Colonic mucosa (tissue), 4 donors: Measurements from ENCODE around the gene STARD5. TPM values are rescaled to one million over a fixed set of nuclear protein-coding genes. Genes with fewer than 3 reads are reported as not detected.

Experiments used
- DNase-seq: peaks from one replicate; pipeline ENCODE4 v3.0.0-alpha.2; 2020
- H3K27ac ChIP-seq: fragments of 200-600 bp; one replicate; pipeline ENCODE4 v1.8.0; 2021
- H3K27me3 ChIP-seq: fragments of 200-600 bp; one replicate; pipeline ENCODE4 v1.8.0; 2021
- H3K36me3 ChIP-seq: fragments of 200-600 bp; one replicate; pipeline ENCODE4 v1.8.0; 2021
- H3K4me1 ChIP-seq: fragments of 200-600 bp; one replicate; pipeline ENCODE4 v1.8.0; 2021; ENCODE audit warnings: mild to moderate bottlenecking
- H3K4me3 ChIP-seq: fragments of 200-600 bp; one replicate; pipeline ENCODE4 v1.8.0; 2021
- H3K9ac ChIP-seq, 2 donors: one replicate each; pipeline ENCODE4 v1.7.0; 2013; ENCODE audit warnings: control low read depth in 2 of 2, low read depth in 2 of 2, low read length in 2 of 2
- H3K9me3 ChIP-seq: fragments of 200-600 bp; one replicate; pipeline ENCODE4 v1.8.0; 2021
- intact Hi-C: fragments of 100-400 bp; cut with DNase I; formaldehyde crosslinking; loops from one replicate; pipeline ENCODE4 v1.14.1; 2022
- total RNA-seq, 2 donors: library from RNA; stranded (reverse); fragmentation: NEBNext Ultra II Directional in 1 of 2; extraction: Animal tissue kit (Norgen Biotek cat#: 25700) in 1 of 2; gene quantifications; one replicate each; pipeline ENCODE4 v1.2.1, GENCODE V29; 2021
- TF ChIP-seq, protein P1 (sequence below): fragments of 200-600 bp; IDR thresholded peaks from one replicate; pipeline ENCODE4 v1.8.0; 2022; ENCODE audit warnings: antibody characterized with exemption, mild to moderate bottlenecking
- donor health status: healthy.
- donor health status: DM: no; HTN: no; CAD: no.
- donor health status: DM: no; HTN: no; CAD: no.

STARD5 gene
- total RNA-seq, 2 donors from 2014 or later = 34.7 to 38.7 TPM

DNA sequence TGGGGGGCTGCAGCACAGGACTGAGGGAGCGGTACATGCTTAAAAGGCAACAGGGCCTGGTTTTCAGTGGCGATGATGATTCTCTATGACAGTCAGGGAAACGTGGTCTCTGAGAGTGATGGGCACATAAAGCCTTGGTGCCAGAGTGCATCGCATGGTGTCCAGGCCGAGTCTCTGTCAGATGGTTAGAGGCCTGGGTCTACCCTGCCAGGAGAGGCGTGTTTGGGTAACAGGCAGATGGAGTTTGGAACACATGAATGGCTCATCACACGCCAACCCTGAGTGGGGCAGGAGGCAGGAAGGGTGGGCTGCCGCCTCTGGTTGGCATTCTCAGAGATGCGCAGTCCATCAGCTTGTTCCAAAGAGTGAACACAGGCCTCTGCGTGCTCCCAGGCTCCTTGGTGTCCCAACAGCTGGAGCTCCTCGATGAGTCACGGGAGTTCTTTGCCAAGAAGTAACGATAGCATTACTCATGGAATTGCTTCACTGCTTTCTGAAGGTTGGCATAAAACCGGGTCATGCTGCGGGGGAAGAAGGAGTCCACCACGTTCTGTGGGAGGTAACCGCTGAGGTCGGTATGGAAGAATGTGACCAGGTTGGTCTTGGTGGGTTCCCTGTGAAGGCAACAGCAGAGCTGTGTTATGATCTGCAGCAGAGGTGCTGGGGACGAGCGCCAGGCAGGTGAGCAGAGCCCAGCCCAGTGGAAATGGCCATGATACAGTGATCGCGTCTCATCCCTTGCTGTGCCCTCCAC, 11.0 kb downstream of the STARD5 start:
- H3K27me3 ChIP-seq = no peaks in the 10 kb centered on the region
- no peaks in the 10 kb centered on the region for H3K9me3 ChIP-seq
- peak; percentile 62 for DNase-seq
- no peaks in the 10 kb centered on the region for H3K36me3 ChIP-seq
- H3K4me3 ChIP-seq = no peak overlapping the region
- intact Hi-C loops = no loop called here
- H3K27ac ChIP-seq = no peak overlapping the region
- TF ChIP-seq, protein P1, sequence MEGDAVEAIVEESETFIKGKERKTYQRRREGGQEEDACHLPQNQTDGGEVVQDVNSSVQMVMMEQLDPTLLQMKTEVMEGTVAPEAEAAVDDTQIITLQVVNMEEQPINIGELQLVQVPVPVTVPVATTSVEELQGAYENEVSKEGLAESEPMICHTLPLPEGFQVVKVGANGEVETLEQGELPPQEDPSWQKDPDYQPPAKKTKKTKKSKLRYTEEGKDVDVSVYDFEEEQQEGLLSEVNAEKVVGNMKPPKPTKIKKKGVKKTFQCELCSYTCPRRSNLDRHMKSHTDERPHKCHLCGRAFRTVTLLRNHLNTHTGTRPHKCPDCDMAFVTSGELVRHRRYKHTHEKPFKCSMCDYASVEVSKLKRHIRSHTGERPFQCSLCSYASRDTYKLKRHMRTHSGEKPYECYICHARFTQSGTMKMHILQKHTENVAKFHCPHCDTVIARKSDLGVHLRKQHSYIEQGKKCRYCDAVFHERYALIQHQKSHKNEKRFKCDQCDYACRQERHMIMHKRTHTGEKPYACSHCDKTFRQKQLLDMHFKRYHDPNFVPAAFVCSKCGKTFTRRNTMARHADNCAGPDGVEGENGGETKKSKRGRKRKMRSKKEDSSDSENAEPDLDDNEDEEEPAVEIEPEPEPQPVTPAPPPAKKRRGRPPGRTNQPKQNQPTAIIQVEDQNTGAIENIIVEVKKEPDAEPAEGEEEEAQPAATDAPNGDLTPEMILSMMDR = no peak
- H3K9ac ChIP-seq = peak overlapping the region in 1 of 2 donors; percentile 37
- H3K4me1 ChIP-seq = no peaks in the 10 kb centered on the region

DNA sequence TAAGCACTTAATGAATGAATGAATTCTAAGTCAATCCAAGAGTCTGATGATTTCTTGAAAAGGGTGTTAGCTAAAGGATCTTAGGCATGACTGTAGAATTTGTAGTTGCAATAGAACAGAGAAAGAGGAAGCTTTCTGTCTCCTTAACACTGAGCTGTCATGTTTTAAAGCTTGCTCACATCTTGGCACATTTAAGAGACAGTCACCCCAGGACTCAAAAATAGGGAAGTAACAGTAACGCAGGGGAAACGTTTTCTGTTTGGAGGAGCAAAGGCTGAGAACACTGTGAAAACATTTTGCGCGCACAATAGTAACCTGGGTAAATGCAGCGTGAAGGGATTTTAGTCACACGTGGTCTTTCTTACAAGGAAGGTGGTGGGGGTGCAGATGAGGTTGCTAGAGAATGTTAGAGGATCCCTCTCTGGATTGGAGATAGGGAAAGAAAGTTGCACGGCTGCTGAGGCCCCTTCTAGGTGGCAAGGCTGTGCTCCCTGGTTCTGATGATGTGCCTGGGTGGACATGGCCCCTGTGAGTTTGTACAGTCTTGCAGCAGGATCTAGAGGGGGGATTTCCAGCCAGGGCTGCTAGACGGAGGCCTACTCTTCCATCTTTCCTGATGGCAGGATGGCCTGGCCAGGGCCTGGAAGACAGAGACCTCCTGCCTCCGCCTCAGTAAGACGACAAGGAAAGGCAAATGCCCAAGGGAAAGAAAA, 12.0 kb downstream of the STARD5 start:
- Histone ChIP-seq H3K4me3 (no peak overlapping the region), H3K27me3 (no peaks in the 10 kb centered on the region), H3K36me3 (no peaks in the 10 kb centered on the region), H3K4me1 (no peaks in the 10 kb centered on the region), H3K9me3 (no peaks in the 10 kb centered on the region), H3K9ac (peak overlapping the region in 1 of 2 donors; percentile 45), H3K27ac (peak overlapping the region; percentile 26)
- intact Hi-C loops = no loop called here
- DNase-seq = no peak
- TF ChIP-seq, protein P1 = no peak

DNA sequence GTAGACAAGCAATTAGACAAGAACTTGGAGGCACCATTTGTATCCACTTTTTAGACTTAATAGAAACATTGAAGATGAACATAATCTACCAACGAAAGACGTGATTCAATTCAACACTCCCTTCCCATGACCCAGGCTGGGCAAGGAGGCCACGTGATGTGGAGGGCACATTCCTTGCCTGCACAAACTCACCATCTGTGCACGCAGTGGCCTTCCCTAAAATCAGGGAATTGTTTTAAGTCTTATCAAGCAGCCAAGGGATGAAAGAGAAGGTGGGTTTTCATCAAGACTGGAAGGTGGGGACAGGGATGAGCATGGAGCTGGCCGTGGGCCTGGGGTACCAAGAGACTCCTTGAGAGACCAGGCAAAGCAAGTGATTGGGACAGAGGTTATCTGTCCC, 13.5 kb downstream of the STARD5 start:
- Histone ChIP-seq H3K4me3 (no peak overlapping the region), H3K9ac (no peak overlapping the region), H3K9me3 (no peaks in the 10 kb centered on the region), H3K36me3 (no peaks in the 10 kb centered on the region), H3K27me3 (no peaks in the 10 kb centered on the region), H3K27ac (no peak overlapping the region), H3K4me1 (no peaks in the 10 kb centered on the region)
- DNase-seq = no peak
- intact Hi-C loops = no loop called here
- TF ChIP-seq, protein P1 = no peak

DNA sequence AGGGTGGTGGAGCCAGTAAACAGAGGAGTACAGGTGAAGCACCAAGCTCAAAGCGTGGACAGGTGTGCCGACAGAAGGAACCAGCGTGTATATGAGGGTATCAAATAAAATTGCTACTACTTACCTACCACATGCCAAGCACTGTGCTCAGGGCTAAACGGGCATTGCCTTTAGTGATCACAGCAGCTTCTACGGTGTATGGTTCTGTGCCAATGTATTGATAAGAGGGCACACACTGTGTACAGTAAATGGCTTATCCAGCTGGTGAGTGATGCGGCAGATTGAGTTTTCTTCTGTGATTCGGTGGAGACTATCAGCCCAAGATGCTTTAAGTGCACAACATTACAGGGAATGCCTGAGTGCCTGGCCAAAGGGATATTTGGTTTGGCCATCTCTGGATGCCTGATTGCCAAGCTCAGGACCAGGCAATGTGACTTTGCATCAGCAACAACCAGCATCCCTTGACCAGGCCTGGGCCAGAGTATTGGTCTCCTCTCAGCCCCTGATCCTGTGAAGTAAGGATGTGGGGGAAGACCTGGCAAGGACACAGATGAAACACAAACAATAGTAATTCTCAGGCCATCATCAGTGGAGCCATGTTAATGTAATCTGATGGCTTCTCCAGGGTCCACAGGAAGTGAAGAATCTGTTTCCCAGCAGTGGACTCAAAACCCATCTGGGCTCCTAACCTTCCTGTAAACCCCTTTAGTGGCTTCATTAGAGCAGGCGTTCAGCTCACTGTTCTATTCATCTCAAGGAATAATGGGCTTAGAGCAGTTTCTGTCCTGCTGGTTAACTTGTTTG, 14.1 kb downstream of the STARD5 start:
- Histone ChIP-seq H3K36me3 (no peaks in the 10 kb centered on the region), H3K27me3 (no peaks in the 10 kb centered on the region), H3K27ac (no peak overlapping the region), H3K4me3 (no peak overlapping the region), H3K9ac (no peak overlapping the region), H3K4me1 (no peaks in the 10 kb centered on the region), H3K9me3 (no peaks in the 10 kb centered on the region)
- TF ChIP-seq, protein P1 = no peak
- intact Hi-C loops = no loop called here
- no peak for DNase-seq

DNA sequence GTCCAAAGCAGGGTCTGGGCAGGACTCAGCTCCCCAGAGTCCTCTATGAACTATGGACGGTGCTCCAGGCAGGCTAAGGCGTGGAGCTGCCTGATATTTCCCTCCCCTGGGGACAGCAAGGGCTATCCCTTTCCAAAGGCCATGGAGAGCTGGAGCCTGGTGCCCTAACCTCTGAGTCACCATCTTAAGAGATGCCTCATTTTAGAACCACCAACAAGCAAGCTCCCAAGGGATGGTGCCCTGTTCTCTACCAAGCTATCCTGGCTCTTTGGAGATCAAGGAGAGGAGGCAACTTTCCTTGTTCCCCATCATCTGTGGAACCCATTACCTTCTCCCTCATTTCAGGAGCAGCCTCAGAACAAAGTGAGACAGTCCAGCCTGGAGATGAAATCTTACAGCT, 15.7 kb downstream of the STARD5 start:
- TF ChIP-seq, protein P1 = no peak

More for the DNA sequence above, 15.7 kb downstream of the STARD5 start:
- no peaks in the 10 kb centered on the region for H3K4me1 ChIP-seq
- no peak for DNase-seq
- H3K36me3 ChIP-seq = no peaks in the 10 kb centered on the region
- no peak overlapping the region for H3K27ac ChIP-seq
- no peak overlapping the region for H3K9ac ChIP-seq
- intact Hi-C loops = no loop called here
- no peaks in the 10 kb centered on the region for H3K9me3 ChIP-seq
- H3K27me3 ChIP-seq = no peaks in the 10 kb centered on the region
- H3K4me3 ChIP-seq = no peak overlapping the region
